ENCODE results near the gene IFNAR1. TPM values are rescaled to one million over a fixed set of nuclear protein-coding genes. Genes with fewer than 3 reads are reported as not detected.

The IFNAR1 gene
- 10 to 100 TPM; 15.0 to 21.3 (median 19.3) TPM for total RNA-seq
- 25.9 TPM for total RNA-seq (2013)

- Mint-ChIP-seq H3K27ac (no peak within 1 kb of the TSS), H3K4me3 (no peak within 1 kb of the TSS), H3K36me3 (no peaks in the 10 kb centered on the region), H3K27me3 (ENCODE audit: low read depth in 2 of 2) (peaks cover 3 to 8% of the 10 kb centered on the region in 2 donors), H3K9me3 (no peaks in the 10 kb centered on the region), H3K4me1 (peaks cover 12 to 17% of the 10 kb centered on the region in 2 donors)
- Histone ChIP-seq H3K4me1 (ENCODE audit: control insufficient read depth, insufficient read depth, low read length) (peaks cover 22% of the 10 kb centered on the region), H3K4me3 (ENCODE audit: low read length) (peak within 1 kb of the TSS; percentile 98), H3K9me3 (ENCODE audit: control insufficient read depth, insufficient read depth, low read length) (no peaks in the 10 kb centered on the region), H3K36me3 (ENCODE audit: control insufficient read depth, insufficient read depth, low read length) (no peaks in the 10 kb centered on the region), H3K27me3 (ENCODE audit: control insufficient read depth, insufficient read depth, low read length) (no peaks in the 10 kb centered on the region), H3K27ac (ENCODE audit: low read length) (peak within 1 kb of the TSS; percentile 96)
- TF ChIP-seq CTCF (IDR thresholded peaks at IDR 0.05), result no peak
- ATAC-seq (peak; percentile 81 to 97 (median 91)), DNase-seq (peak; percentile 97 to 100)
- intact Hi-C loops (cut with micrococcal nuclease), result loop anchor here (2.0 to 5.0 kb wide), 5 partner anchors 38 to 120 kb away; no protein-coding TSS in a partner anchor
- under 1% methylated on average over 86 of the region's 86 CpGs for WGBS (ENCODE audit: insufficient coverage)
Observed at GRCh38 chr21:33324291-33325221, at the start of gene IFNAR1. TSS of gene IFNAR1 (plus strand) at chr21:33324970. CDS start at chr21:33325056, 86 bp downstream.

GRCh38 chr21:33278721-33279120 is 46.0 kb upstream of the IFNAR1 start:
- Mint-ChIP-seq H3K36me3 (peaks cover 16% of the 10 kb centered on the region), H3K4me3 (no peak overlapping the region), H3K4me1 (peaks cover 2 to 6% of the 10 kb centered on the region in 2 donors), H3K9me3 (peaks cover 0 to 4% of the 10 kb centered on the region in 2 donors), H3K27me3 (ENCODE audit: low read depth in 2 of 2) (no peaks in the 10 kb centered on the region), H3K27ac (peak overlapping the region in 1 of 2 donors; percentile 34)
- DNase-seq, result no peak
- Histone ChIP-seq H3K4me1 (ENCODE audit: control insufficient read depth, insufficient read depth, low read length) (no peaks in the 10 kb centered on the region), H3K36me3 (ENCODE audit: control insufficient read depth, insufficient read depth, low read length) (peaks cover 64% of the 10 kb centered on the region), H3K27me3 (ENCODE audit: control insufficient read depth, insufficient read depth, low read length) (no peaks in the 10 kb centered on the region), H3K9me3 (ENCODE audit: control insufficient read depth, insufficient read depth, low read length) (no peaks in the 10 kb centered on the region), H3K27ac (ENCODE audit: low read length) (no peak overlapping the region), H3K4me3 (ENCODE audit: low read length) (no peak overlapping the region)
- no peak for ATAC-seq
- 100% methylated on average over 1 of the region's 2 CpGs for WGBS (ENCODE audit: insufficient coverage)
- intact Hi-C loops (cut with micrococcal nuclease), result no loop called here
- no peak for TF ChIP-seq CTCF (IDR thresholded peaks at IDR 0.05)

GRCh38 chr21:33279330-33279820 is 45.4 kb upstream of the IFNAR1 start:
- H3K36me3 ChIP-seq (ENCODE audit: control insufficient read depth, insufficient read depth, low read length), result peaks cover 70% of the 10 kb centered on the region
- H3K27ac Mint-ChIP-seq, result no peak overlapping the region
- 100% methylated on average over 1 of the region's 3 CpGs for WGBS (ENCODE audit: insufficient coverage)

More at GRCh38 chr21:33279330-33279820, 45.4 kb upstream of the IFNAR1 start:
- no peak overlapping the region for H3K4me3 Mint-ChIP-seq
- no peak for ATAC-seq
- intact Hi-C loops (cut with micrococcal nuclease), result no loop called here
- peaks cover 0 to 6% of the 10 kb centered on the region in 2 donors for H3K4me1 Mint-ChIP-seq
- H3K36me3 Mint-ChIP-seq, result peaks cover 16% of the 10 kb centered on the region
- H3K4me1 ChIP-seq (ENCODE audit: control insufficient read depth, insufficient read depth, low read length), result no peaks in the 10 kb centered on the region
- TF ChIP-seq CTCF (IDR thresholded peaks at IDR 0.05), result no peak
- no peaks in the 10 kb centered on the region for H3K9me3 ChIP-seq (ENCODE audit: control insufficient read depth, insufficient read depth, low read length)
- H3K27me3 Mint-ChIP-seq (ENCODE audit: low read depth in 2 of 2), result no peaks in the 10 kb centered on the region
- no peak for DNase-seq
- no peak overlapping the region for H3K4me3 ChIP-seq (ENCODE audit: low read length)
- no peak overlapping the region for H3K27ac ChIP-seq (ENCODE audit: low read length)
- no peaks in the 10 kb centered on the region for H3K27me3 ChIP-seq (ENCODE audit: control insufficient read depth, insufficient read depth, low read length)
- H3K9me3 Mint-ChIP-seq, result peaks cover 0 to 4% of the 10 kb centered on the region in 2 donors
